ENCODE results near the gene PDZRN4.
"Not testable (repeated sequence)": the region's sequence is repeated elsewhere in the genome, so short reads cannot be mapped to it uniquely, and the experiment has no call there.

The PDZRN4 gene

DNA sequence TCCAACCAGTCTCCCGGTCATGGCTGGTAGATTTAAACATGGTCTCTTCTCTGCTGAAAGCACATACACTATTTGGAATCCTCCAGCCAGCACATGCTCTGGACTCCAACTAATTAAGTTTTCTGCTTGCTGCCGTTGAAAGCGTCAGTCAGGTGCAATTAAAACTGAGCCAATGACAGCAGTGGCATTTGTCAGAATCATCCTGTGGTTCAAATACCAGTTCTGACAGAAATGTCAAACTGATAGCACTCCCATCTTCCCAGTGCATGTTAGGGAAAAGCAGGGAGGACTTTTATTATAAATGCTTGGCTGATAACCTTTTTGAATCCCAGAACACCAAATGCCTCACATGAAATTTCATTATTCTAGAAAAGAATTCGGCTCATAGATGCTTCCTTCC is 401.8 kb downstream of the PDZRN4 start:
- no peak for DNase-seq

DNA sequence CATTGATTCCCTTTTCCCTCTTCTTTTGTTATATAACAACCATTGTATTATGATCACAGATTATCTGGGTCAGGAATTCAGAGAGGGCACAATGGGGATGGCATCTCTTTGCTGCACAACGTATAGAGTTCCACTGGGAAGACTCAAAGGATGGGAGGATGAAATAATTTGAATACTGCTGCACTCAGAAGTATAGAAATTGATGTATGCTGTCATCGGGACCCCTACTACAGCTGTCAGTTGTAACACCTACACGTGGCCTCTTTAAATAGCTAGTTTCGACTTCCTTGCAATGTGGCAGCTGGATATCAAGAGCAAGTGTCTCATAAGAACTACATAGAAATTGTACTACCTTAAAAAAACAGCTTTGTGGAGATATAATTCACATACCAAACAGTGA is 408.1 kb downstream of the PDZRN4 start:
- DNase-seq: no peak

DNA sequence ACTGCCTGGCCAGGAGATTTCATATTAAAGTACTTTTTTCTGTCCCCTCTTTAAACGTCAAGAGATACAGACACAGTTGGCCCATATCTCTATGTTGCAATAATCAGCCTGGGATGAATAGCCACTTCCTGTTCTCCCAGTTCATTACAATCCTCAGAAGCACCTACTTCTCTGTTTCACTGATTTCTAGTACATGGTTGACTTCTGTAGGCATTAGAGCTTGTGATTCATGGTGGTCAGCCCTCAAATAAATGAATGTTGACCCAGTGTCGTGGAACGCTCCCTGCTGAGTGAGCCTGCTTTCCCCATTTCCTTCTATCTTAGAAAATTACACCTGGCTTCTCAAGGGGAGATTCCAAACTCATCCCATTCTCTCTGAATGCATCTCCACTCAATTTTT is 416.7 kb downstream of the PDZRN4 start:
- no peak for DNase-seq

DNA sequence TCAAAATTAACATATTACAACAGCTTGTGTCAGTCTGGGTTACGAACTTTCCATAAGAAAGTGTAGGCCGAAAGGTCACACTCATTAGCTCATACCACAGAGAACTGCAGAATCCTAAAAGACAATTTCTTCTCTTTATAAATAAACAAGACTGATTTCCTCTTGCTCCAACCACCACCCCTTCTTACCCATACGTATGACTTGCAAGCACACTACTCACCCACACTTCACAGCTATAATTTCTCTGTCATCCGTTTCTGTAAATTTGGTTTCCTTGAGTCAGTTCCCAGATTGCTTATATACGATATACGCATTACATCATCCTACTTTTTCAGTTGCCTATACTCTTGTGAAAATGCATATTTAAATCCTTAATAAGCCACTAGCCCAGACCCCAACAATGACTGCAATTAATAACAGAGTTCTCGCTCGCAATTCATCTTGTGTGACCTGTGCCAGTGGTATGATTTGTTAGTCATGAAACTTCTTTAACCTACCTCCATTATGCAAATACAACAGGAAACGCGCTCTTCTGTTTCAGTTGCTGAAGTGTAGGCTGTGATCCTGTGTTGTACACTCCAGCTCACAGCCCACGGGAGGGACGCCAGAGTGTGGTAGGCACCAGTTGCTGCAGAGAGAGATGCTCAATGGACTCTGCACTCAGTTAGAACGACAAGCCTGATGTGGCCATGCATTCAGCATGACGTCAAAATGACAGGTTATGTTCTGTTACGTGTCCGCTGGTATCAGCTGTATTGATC is 417.6 kb downstream of the PDZRN4 start:
- no peak for DNase-seq

DNA sequence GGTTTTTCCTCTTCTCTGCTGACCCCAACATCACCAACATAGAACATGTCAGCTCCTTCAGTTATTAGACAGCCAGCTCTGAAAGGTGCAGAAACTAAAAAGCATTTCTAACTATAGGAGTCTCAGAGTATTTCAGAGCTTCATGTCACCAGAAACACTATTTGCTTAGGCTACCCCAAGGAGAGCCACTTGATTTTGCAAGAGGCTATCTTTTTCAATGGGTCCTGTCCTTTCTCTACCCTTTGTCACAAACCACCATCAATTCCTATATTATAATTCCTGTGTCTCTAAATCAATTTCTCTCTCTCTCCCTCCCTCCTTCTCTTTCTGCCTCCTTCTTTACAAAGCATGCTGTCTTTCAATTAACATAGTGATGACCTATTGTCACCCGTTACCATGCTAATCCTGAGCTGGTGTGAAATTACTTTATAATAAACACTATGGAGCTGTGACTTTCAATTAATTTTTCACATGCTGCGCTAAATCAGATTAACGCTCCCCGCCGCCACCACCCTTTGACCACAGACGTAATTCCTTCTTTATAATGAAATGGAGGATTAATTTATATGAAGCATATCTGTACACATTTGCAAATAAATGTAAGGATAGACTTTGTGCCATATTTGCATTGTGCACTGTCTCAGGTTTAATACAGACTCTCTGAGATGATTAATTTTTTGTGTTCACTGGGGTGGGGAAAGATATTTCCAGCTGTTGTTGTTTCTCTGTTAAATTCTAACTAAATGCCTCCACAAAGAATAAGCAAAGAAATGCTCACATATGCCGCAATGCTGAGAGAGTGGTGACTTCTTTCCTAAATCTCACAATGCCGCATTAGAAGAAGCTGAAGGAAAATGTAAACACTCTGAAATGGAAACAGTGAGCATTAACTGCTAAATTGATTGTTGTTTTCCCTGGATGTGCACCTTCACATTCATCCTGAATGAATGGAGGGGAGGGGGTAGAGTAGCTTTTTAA is 418.6 kb downstream of the PDZRN4 start:
- DNase-seq: no peak

DNA sequence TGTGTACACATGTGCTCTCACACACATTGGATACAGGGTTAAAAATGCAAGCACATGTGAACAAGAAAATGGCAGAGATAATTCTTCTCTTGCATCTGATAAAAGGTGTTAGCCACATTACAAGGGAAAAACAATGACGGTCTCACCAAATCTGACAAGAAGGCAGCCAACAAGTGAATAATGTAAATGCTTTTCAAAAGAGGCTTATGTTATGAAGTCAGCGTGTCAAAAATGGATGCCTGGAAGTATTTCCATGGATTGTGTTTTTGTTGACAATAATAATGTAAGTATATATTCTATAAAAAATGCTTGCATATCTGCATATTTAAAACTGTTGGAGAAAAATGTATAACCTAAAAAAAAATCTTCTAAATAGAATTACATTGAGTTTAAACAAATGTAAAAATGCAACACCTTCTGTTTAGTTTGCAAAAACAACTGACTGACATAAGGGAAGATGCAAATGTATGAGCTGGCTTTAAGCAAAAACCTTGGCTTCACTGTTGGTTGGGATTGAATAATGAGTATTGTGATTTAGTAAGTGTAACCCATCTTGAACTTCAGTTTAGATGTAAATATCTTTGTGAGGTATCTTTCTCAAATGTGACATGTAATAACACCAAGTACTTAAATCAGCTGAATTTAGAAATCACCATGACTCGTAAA is 424.9 kb downstream of the PDZRN4 start:
- DNase-seq: no peak

DNA sequence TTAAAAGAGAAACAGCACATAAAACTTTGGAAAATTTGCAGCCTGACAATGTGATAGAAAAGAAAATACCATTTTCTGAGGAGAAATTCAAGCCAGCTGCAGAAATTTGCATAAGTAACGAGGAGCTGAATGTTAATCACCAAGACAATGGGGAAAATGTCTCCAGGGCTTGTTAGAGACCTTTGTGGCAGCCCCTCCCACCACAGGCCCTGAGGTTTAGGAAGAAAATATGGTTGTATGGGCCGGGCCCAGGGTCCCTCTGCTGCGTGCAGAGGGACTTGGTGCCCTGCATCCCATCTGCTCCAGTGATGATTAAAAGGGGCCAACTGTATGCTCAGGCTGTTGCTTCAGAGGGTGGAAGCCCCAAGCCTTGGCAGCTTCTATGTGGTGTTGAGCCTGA is 427.1 kb downstream of the PDZRN4 start:
- DNase-seq: not testable (repeated sequence)

DNA sequence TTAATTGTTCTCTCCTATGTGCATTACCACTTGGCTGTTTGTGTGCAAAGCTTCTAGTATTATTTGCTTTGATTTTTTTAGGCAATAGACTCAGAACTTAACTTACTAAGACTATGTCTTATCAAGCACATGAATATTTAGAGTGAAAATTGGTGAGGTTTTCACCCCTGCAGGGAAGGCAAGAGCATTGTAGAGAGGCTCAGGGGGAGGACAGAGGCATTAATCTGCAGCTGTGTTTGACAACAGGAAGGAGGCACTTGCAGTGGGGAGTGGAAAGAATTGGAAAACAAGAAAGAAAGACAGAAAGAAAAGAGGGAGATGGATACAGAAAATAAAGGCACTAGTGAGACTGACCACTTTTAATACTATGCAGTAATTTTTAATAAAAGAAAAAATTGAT is 431.6 kb downstream of the PDZRN4 start:
- peak; percentile 61 for DNase-seq

DNA sequence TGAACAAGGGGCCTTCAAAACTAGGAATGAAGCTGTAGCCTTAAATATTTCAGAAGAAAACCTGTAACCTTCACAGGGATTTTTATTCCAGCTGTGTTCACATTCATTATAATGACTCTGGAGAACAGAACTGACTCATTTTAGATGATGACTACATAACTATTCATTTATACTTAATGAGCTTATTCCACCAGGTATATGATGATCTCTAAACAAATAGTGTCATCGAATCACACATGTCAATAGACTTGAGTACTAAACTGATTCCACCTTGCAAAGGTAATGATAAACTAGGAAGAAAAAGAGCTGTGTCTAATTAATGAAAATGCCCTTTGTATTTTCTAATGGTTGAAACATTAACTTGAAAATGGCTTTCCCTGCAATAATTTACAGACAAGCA is 433.2 kb downstream of the PDZRN4 start:
- no peak for DNase-seq
